ENCODE data around the gene GABRR3.

GRCh38 chr3:97983933-97984491, 51.1 kb downstream of the GABRR3 start:
- no peak for TF ChIP-seq POLR2A (IDR thresholded peaks at IDR 0.05)
- no peak for TF ChIP-seq CTCF (IDR thresholded peaks at IDR 0.05 in 4 of 5, conservative IDR thresholded peaks at IDR 0.05 in 1 of 5)

All from gastrocnemius medialis (tissue), 4 donors.